GM23338 (cell line): ENCODE measurements around the gene INPP4B. TPM values are rescaled to one million over a fixed set of nuclear protein-coding genes. Genes with fewer than 3 reads are reported as not detected.

Source experiments
- EZH2 ChIP-seq: fragments of 200-600 bp; sonication (generic); IDR thresholded peaks from one replicate; pipeline ENCODE4 v1.8.0; 2017; ENCODE audit warnings: antibody characterized with exemption, mild to moderate bottlenecking, low read depth; ENCODE audit not compliant: unreplicated experiment
- EZH2phosphoT487 ChIP-seq: fragments of 200-600 bp; sonication (generic); IDR thresholded peaks from one replicate; pipeline ENCODE4 v1.8.1; 2018; ENCODE audit warnings: antibody characterized with exemption; ENCODE audit not compliant: unreplicated experiment
- ZNF331 ChIP-seq: fragments of 250-450 bp; sonication (Bioruptor Pico); IDR thresholded peaks from 2 replicates; pipeline ENCODE4 v1.5.0; 2020; ENCODE audit warnings: low read depth, mild to moderate bottlenecking, moderate library complexity
- ZNF462 ChIP-seq: fragments of 250-450 bp; sonication (Bioruptor Pico); IDR thresholded peaks from 2 replicates; pipeline ENCODE4 v1.5.0; 2020; ENCODE audit warnings: mild to moderate bottlenecking, moderate library complexity
- polyA plus RNA-seq: library from polyadenylated mRNA; unstranded; fragments of >200 nt; fragmentation: Nextera tagmentation; extraction: Ambion mirVana; gene quantifications from 2 replicates; pipeline ENCODE4 v1.2.1, GENCODE V29; 2016
- total RNA-seq: library from RNA; depleted of rRNA; stranded (reverse); fragments of >200 nt; shearing (Covaris generic); gene quantifications from 2 replicates; pipeline ENCODE4 v1.2.3, GENCODE V29; 2014
- TF ChIP-seq, protein P1 (sequence below), 2 experiments: fragments of 200-600 bp in 1 of 2; sonication (generic) in 1 of 2; conservative IDR thresholded peaks; 2 replicates each; pipeline versions ENCODE4 v1.5.1 to v1.6.1; 2016 to 2017; ENCODE audit warnings: antibody characterized with exemption in 2 of 2, low read depth in 2 of 2, mild to moderate bottlenecking in 2 of 2, moderate library complexity in 1 of 2
- TF ChIP-seq, protein P2 (sequence below): IDR thresholded peaks from 2 replicates; pipeline ENCODE4 v1.6.1; 2016; ENCODE audit warnings: antibody characterized with exemption

INPP4B gene
- total and polyA plus RNA-seq, 2 experiments from 2014 or later: 0.11 to 0.14 TPM

GRCh38 chr4:142687547-142688275 lies 158.4 kb downstream of the INPP4B start (continued):
- TF ChIP-seq ZNF462 (CRISPR knock-in tag) (no peak), ZNF331 (CRISPR knock-in tag) (no peak), EZH2phosphoT487 (no peak), EZH2 (no peak)
- TF ChIP-seq, protein P1, sequence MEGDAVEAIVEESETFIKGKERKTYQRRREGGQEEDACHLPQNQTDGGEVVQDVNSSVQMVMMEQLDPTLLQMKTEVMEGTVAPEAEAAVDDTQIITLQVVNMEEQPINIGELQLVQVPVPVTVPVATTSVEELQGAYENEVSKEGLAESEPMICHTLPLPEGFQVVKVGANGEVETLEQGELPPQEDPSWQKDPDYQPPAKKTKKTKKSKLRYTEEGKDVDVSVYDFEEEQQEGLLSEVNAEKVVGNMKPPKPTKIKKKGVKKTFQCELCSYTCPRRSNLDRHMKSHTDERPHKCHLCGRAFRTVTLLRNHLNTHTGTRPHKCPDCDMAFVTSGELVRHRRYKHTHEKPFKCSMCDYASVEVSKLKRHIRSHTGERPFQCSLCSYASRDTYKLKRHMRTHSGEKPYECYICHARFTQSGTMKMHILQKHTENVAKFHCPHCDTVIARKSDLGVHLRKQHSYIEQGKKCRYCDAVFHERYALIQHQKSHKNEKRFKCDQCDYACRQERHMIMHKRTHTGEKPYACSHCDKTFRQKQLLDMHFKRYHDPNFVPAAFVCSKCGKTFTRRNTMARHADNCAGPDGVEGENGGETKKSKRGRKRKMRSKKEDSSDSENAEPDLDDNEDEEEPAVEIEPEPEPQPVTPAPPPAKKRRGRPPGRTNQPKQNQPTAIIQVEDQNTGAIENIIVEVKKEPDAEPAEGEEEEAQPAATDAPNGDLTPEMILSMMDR (conservative IDR thresholded peaks at IDR 0.05; ENCODE audit: low read depth in 2 of 2): no peak
- TF ChIP-seq, protein P2, sequence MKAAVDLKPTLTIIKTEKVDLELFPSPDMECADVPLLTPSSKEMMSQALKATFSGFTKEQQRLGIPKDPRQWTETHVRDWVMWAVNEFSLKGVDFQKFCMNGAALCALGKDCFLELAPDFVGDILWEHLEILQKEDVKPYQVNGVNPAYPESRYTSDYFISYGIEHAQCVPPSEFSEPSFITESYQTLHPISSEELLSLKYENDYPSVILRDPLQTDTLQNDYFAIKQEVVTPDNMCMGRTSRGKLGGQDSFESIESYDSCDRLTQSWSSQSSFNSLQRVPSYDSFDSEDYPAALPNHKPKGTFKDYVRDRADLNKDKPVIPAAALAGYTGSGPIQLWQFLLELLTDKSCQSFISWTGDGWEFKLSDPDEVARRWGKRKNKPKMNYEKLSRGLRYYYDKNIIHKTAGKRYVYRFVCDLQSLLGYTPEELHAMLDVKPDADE: no peak
